ENCODE results near the gene MPV17. TPM values are rescaled to one million over a fixed set of nuclear protein-coding genes. Genes with fewer than 3 reads are reported as not detected.
A peak's percentile ranks its signal among the peaks of the same experiment; 100 is the strongest.

The MPV17 gene
- total RNA-seq, 1 donor from 2014 or later: 79.2 TPM

- intact Hi-C loops (cut with DNase I): no loop called here
These were observed 31.0 kb downstream of the MPV17 start for GRCh38 chr2:27291865-27292264.

GRCh38 chr2:27290549-27290948 lies 32.3 kb downstream of the MPV17 start:
- no peak overlapping the region for H3K27ac ChIP-seq
- no peaks in the 10 kb centered on the region for H3K9me3 ChIP-seq
- no peak for TF ChIP-seq CTCF (IDR thresholded peaks at IDR 0.05)
- ATAC-seq (no peak), DNase-seq (no peak)
- no peaks in the 10 kb centered on the region for H3K36me3 ChIP-seq
- intact Hi-C loops (cut with DNase I): no loop called here
- peaks cover 4% of the 10 kb centered on the region for H3K4me1 ChIP-seq
- H3K4me3 ChIP-seq: no peak overlapping the region
- peaks cover 10% of the 10 kb centered on the region for H3K27me3 ChIP-seq (ENCODE audit: low read depth)

More at GRCh38 chr2:27291865-27292264, 31.0 kb downstream of the MPV17 start:
- peaks cover 4% of the 10 kb centered on the region for H3K4me1 ChIP-seq
- no peaks in the 10 kb centered on the region for H3K9me3 ChIP-seq
- peaks cover 10% of the 10 kb centered on the region for H3K27me3 ChIP-seq (ENCODE audit: low read depth)
- H3K36me3 ChIP-seq: no peaks in the 10 kb centered on the region
- no peak overlapping the region for H3K27ac ChIP-seq
- DNase-seq (no peak), ATAC-seq (peak; percentile 19 to 34)
- H3K4me3 ChIP-seq: no peak overlapping the region
- TF ChIP-seq CTCF (IDR thresholded peaks at IDR 0.05): no peak

- intact Hi-C loops (cut with DNase I): no loop called here
- no peaks in the 10 kb centered on the region for H3K36me3 ChIP-seq
- no peak overlapping the region for H3K4me3 ChIP-seq
- H3K27me3 ChIP-seq (ENCODE audit: low read depth): peaks cover 15% of the 10 kb centered on the region
- no peak overlapping the region for H3K27ac ChIP-seq
- TF ChIP-seq CTCF (IDR thresholded peaks at IDR 0.05): no peak
- no peak for DNase-seq
- ATAC-seq: no peak
- no peaks in the 10 kb centered on the region for H3K4me1 ChIP-seq
- H3K9me3 ChIP-seq: no peaks in the 10 kb centered on the region
These were observed 34.3 kb downstream of the MPV17 start for GRCh38 chr2:27288610-27289009.

GRCh38 chr2:27285481-27285880 lies 37.4 kb downstream of the MPV17 start:
- H3K27ac ChIP-seq: no peak overlapping the region
- no peaks in the 10 kb centered on the region for H3K9me3 ChIP-seq
- H3K27me3 ChIP-seq (ENCODE audit: low read depth): peaks cover 13% of the 10 kb centered on the region
- no peak overlapping the region for H3K4me3 ChIP-seq
- no peaks in the 10 kb centered on the region for H3K4me1 ChIP-seq
- ATAC-seq (no peak), DNase-seq (no peak)
- no peak for TF ChIP-seq CTCF (IDR thresholded peaks at IDR 0.05)
- intact Hi-C loops (cut with DNase I): no loop called here
- no peaks in the 10 kb centered on the region for H3K36me3 ChIP-seq

GRCh38 chr2:27284996-27285395 lies 37.9 kb downstream of the MPV17 start:
- H3K27me3 ChIP-seq (ENCODE audit: low read depth): peaks cover 10% of the 10 kb centered on the region
- TF ChIP-seq CTCF (IDR thresholded peaks at IDR 0.05): no peak
- H3K4me3 ChIP-seq: no peak overlapping the region
- H3K36me3 ChIP-seq: no peaks in the 10 kb centered on the region
- H3K9me3 ChIP-seq: no peaks in the 10 kb centered on the region
- H3K27ac ChIP-seq: no peak overlapping the region
- intact Hi-C loops (cut with DNase I): no loop called here
- peaks cover 2% of the 10 kb centered on the region for H3K4me1 ChIP-seq
- no peak for DNase-seq
- no peak for ATAC-seq

GRCh38 chr2:27282892-27283291 lies 40.0 kb downstream of the MPV17 start:
- Histone ChIP-seq H3K4me3 (no peak overlapping the region), H3K36me3 (no peaks in the 10 kb centered on the region), H3K27ac (no peak overlapping the region), H3K9me3 (no peaks in the 10 kb centered on the region), H3K27me3 (ENCODE audit: low read depth) (peaks cover 10% of the 10 kb centered on the region), H3K4me1 (peaks cover 8% of the 10 kb centered on the region)
- ATAC-seq (no peak), DNase-seq (no peak)
- TF ChIP-seq CTCF (IDR thresholded peaks at IDR 0.05): no peak
- intact Hi-C loops (cut with DNase I): no loop called here
